HG03097 (cell line): Measurements from ENCODE around the gene TICRR.
"Not testable (repeated sequence)": the region's sequence is repeated elsewhere in the genome, so short reads cannot be mapped to it uniquely, and the experiment has no call there.

Experiments
- ATAC-seq: cut with Tn5 transposase; IDR thresholded peaks from one replicate; pipeline ENCODE4 v1.9.1; 2021; ENCODE audit not compliant: unreplicated experiment, low FRiP score

The TICRR gene

GRCh38 chr15:89575146-89575655 lies at the start of gene TICRR:
Gene TICRR, plus strand, starts transcription at chr15:89575469. Its CDS starts 118 bp downstream, at chr15:89575587.
- peak; percentile 85 for ATAC-seq

GRCh38 chr15:89526181-89526580 lies 49.1 kb upstream of the TICRR start:
- no peak for ATAC-seq

GRCh38 chr15:89526601-89527441 lies 48.4 kb upstream of the TICRR start:
- no peak for ATAC-seq

- ATAC-seq, result no peak
These were observed 46.4 kb upstream of the TICRR start for GRCh38 chr15:89528757-89529352.

- ATAC-seq, result no peak
These were observed 44.3 kb upstream of the TICRR start for GRCh38 chr15:89530976-89531375.

GRCh38 chr15:89531796-89532537 lies 43.3 kb upstream of the TICRR start:
- no peak for ATAC-seq

- ATAC-seq, result no peak
These were observed 41.3 kb upstream of the TICRR start for GRCh38 chr15:89533861-89534544.

- ATAC-seq, result no peak
These were observed 36.2 kb upstream of the TICRR start for GRCh38 chr15:89539027-89539426.

GRCh38 chr15:89542369-89542768 lies 32.9 kb upstream of the TICRR start:
- ATAC-seq, result no peak

- no peak for ATAC-seq
These were observed 31.9 kb upstream of the TICRR start for GRCh38 chr15:89543389-89543788.

- not testable (repeated sequence) for ATAC-seq
These were observed 26.1 kb upstream of the TICRR start for GRCh38 chr15:89549138-89549537.

- ATAC-seq, result no peak
These were observed 24.8 kb upstream of the TICRR start for GRCh38 chr15:89550427-89550826.

- peak; percentile 54 for ATAC-seq
These were observed 23.7 kb upstream of the TICRR start for GRCh38 chr15:89551550-89551949.

GRCh38 chr15:89553632-89554031 lies 21.6 kb upstream of the TICRR start:
- ATAC-seq, result no peak

GRCh38 chr15:89554247-89554646 lies 21.0 kb upstream of the TICRR start:
- no peak for ATAC-seq

GRCh38 chr15:89555768-89556167 lies 19.5 kb upstream of the TICRR start:
- no peak for ATAC-seq

- ATAC-seq, result no peak
These were observed 18.6 kb upstream of the TICRR start for GRCh38 chr15:89556413-89557262.

- ATAC-seq, result no peak
These were observed 15.5 kb upstream of the TICRR start for GRCh38 chr15:89559769-89560264.

- no peak for ATAC-seq
These were observed 9.1 kb upstream of the TICRR start for GRCh38 chr15:89566181-89566580.
